ENCODE data around the gene RDH12. TPM values are rescaled to one million over a fixed set of nuclear protein-coding genes. Genes with fewer than 3 reads are reported as not detected.

The RDH12 gene
- total RNA-seq, 3 donors from 2014 or later (not counting 1 experiment from before 2014, with no cell fraction given): not detected

GRCh38 chr14:67665868-67666267 lies 35.8 kb upstream of the RDH12 start:
- no peak overlapping the region for H3K27ac ChIP-seq (ENCODE audit: low read length)
- no peak for TF ChIP-seq CTCF (IDR thresholded peaks at IDR 0.05)
- Mint-ChIP-seq H3K27ac (peak overlapping the region; percentile 85 to 86), H3K4me1 (peaks cover 60 to 73% of the 10 kb centered on the region in 2 donors), H3K27me3 (ENCODE audit: low read depth in 2 of 2) (no peaks in the 10 kb centered on the region), H3K9me3 (no peaks in the 10 kb centered on the region), H3K4me3 (no peak overlapping the region), H3K36me3 (no peaks in the 10 kb centered on the region)
- peaks cover 22% of the 10 kb centered on the region for H3K4me1 ChIP-seq (ENCODE audit: control insufficient read depth, insufficient read depth, low read length)
- DNase-seq (no peak), ATAC-seq (no peak)
- H3K36me3 ChIP-seq (ENCODE audit: control insufficient read depth, insufficient read depth, low read length): peaks cover under 1% of the 10 kb centered on the region
- no peaks in the 10 kb centered on the region for H3K27me3 ChIP-seq (ENCODE audit: control insufficient read depth, insufficient read depth, low read length)
- H3K4me3 ChIP-seq (ENCODE audit: low read length): no peak overlapping the region
- no peaks in the 10 kb centered on the region for H3K9me3 ChIP-seq (ENCODE audit: control insufficient read depth, insufficient read depth, low read length)
- intact Hi-C loops (cut with micrococcal nuclease): loop anchor here (5.0 kb wide), 1 partner anchor 36 kb away; the partner anchor contains the start of gene RDH12
- 96% methylated on average over 2 of the region's 2 CpGs for WGBS (ENCODE audit: insufficient coverage)

GRCh38 chr14:67666750-67667449 lies 34.8 kb upstream of the RDH12 start:
- H3K27ac ChIP-seq (ENCODE audit: low read length): peak overlapping the region; percentile 15
- no peak overlapping the region for H3K4me3 ChIP-seq (ENCODE audit: low read length)
- intact Hi-C loops (cut with micrococcal nuclease): loop anchor here (1.0 to 5.0 kb wide), 4 partner anchors 35 to 240 kb away; partner anchors contain the start of gene RDH12
- H3K9me3 ChIP-seq (ENCODE audit: control insufficient read depth, insufficient read depth, low read length): no peaks in the 10 kb centered on the region
- no peaks in the 10 kb centered on the region for H3K27me3 ChIP-seq (ENCODE audit: control insufficient read depth, insufficient read depth, low read length)
- TF ChIP-seq CTCF (IDR thresholded peaks at IDR 0.05): peak; percentile 65
- Mint-ChIP-seq H3K4me3 (peak overlapping the region; percentile 35), H3K27ac (peak overlapping the region; percentile 85 to 86), H3K9me3 (no peaks in the 10 kb centered on the region), H3K36me3 (no peaks in the 10 kb centered on the region), H3K27me3 (ENCODE audit: low read depth in 2 of 2) (no peaks in the 10 kb centered on the region), H3K4me1 (peaks cover 68 to 80% of the 10 kb centered on the region in 2 donors)
- 38% methylated on average over 1 of the region's 1 CpG for WGBS (ENCODE audit: insufficient coverage)
- ATAC-seq (peak; percentile 59 to 67 (median 65)), DNase-seq (peak in 1 of 2 donors; percentile 78)
- peaks cover 23% of the 10 kb centered on the region for H3K4me1 ChIP-seq (ENCODE audit: control insufficient read depth, insufficient read depth, low read length)
- H3K36me3 ChIP-seq (ENCODE audit: control insufficient read depth, insufficient read depth, low read length): no peaks in the 10 kb centered on the region

GRCh38 chr14:67668559-67668958 lies 33.1 kb upstream of the RDH12 start:
- peak overlapping the region; percentile 85 to 86 for H3K27ac Mint-ChIP-seq
- peaks cover 74 to 81% of the 10 kb centered on the region in 2 donors for H3K4me1 Mint-ChIP-seq

More at GRCh38 chr14:67668559-67668958, 33.1 kb upstream of the RDH12 start:
- Histone ChIP-seq H3K27ac (ENCODE audit: low read length) (peak overlapping the region; percentile 63), H3K36me3 (ENCODE audit: control insufficient read depth, insufficient read depth, low read length) (no peaks in the 10 kb centered on the region), H3K4me1 (ENCODE audit: control insufficient read depth, insufficient read depth, low read length) (peaks cover 40% of the 10 kb centered on the region), H3K4me3 (ENCODE audit: low read length) (no peak overlapping the region), H3K9me3 (ENCODE audit: control insufficient read depth, insufficient read depth, low read length) (no peaks in the 10 kb centered on the region), H3K27me3 (ENCODE audit: control insufficient read depth, insufficient read depth, low read length) (no peaks in the 10 kb centered on the region)
- DNase-seq (peak in 1 of 2 donors; percentile 55), ATAC-seq (peak; percentile 88 to 93 (median 92))
- Mint-ChIP-seq H3K36me3 (no peaks in the 10 kb centered on the region), H3K9me3 (no peaks in the 10 kb centered on the region), H3K27me3 (ENCODE audit: low read depth in 2 of 2) (no peaks in the 10 kb centered on the region), H3K4me3 (peak overlapping the region; percentile 29)
- intact Hi-C loops (cut with micrococcal nuclease): loop anchor here (5.0 kb wide), 1 partner anchor 34 kb away; the partner anchor contains the start of gene RDH12
- no peak for TF ChIP-seq CTCF (IDR thresholded peaks at IDR 0.05)
